Activated CD4-positive, alpha-beta memory T cell treated with anti-CD3 and anti-CD28 coated beads, Interleukin-2, amount 10 ng/mL, durations not matched to agents 7 days and 5 days (primary cell): ENCODE data around the gene ZNF804B. TPM values are rescaled to one million over a fixed set of nuclear protein-coding genes. Genes with fewer than 3 reads are reported as not detected.

Source experiments
- CTCF ChIA-PET: fragments of 350-600 bp; sonication (Branson Sonifier 250); formaldehyde crosslinking; loops from one replicate; lab custom pipeline; 2021; ENCODE audit warnings: antibody characterized with exemption, inconsistent platforms; lab: Charles Lee
- POLR2A ChIA-PET: fragments of 350-600 bp; sonication (Branson Sonifier 250); formaldehyde crosslinking; loops from one replicate; lab custom pipeline; 2021; ENCODE audit warnings: antibody characterized with exemption; lab: Charles Lee
- DNase-seq: peaks from one replicate; pipeline ENCODE4 v3.0.0-alpha.2; 2020
- H3K27ac Mint-ChIP-seq: one replicate; pipeline ENCODE4 v1.8.0; 2021; ENCODE audit warnings: mild to moderate bottlenecking, mixed read lengths
- H3K27me3 Mint-ChIP-seq: one replicate; pipeline ENCODE4 v1.8.0; 2021; ENCODE audit warnings: mixed read lengths
- H3K36me3 Mint-ChIP-seq: one replicate; pipeline ENCODE4 v1.8.0; 2021; ENCODE audit warnings: low read depth, mixed read lengths
- H3K4me1 Mint-ChIP-seq: one replicate; pipeline ENCODE4 v1.8.0; 2021; ENCODE audit warnings: mixed read lengths
- H3K4me3 Mint-ChIP-seq: one replicate; pipeline ENCODE4 v1.8.0; 2021; ENCODE audit warnings: mild to moderate bottlenecking, mixed read lengths
- H3K9me3 Mint-ChIP-seq: one replicate; pipeline ENCODE4 v1.8.0; 2021; ENCODE audit warnings: mixed read lengths
- total RNA-seq, 2 experiments: library from RNA; stranded (reverse); gene quantifications; one replicate each; pipeline ENCODE4 v1.2.3, GENCODE V29; 2021

The ZNF804B gene
- total RNA-seq, 2 experiments from 2014 or later: not detected

GRCh38 chr7:88942815-88943501, 183.5 kb downstream of the ZNF804B start:
- Mint-ChIP-seq H3K27ac (no peak overlapping the region), H3K27me3 (no peaks in the 10 kb centered on the region), H3K36me3 (no peaks in the 10 kb centered on the region), H3K9me3 (peaks cover 4% of the 10 kb centered on the region), H3K4me3 (no peak overlapping the region), H3K4me1 (no peaks in the 10 kb centered on the region)
- DNase-seq: no peak
- ChIA-PET CTCF (no interaction called here), POLR2A (no interaction called here)

- CTCF ChIA-PET: no interaction called here
- Mint-ChIP-seq H3K4me1 (no peaks in the 10 kb centered on the region), H3K9me3 (no peaks in the 10 kb centered on the region), H3K27me3 (no peaks in the 10 kb centered on the region), H3K4me3 (no peak overlapping the region), H3K27ac (no peak overlapping the region), H3K36me3 (no peaks in the 10 kb centered on the region)
- POLR2A ChIA-PET: no interaction called here
- DNase-seq: no peak
Measured at GRCh38 chr7:88951826-88952225, 192.3 kb downstream of the ZNF804B start.

- Mint-ChIP-seq H3K27ac (no peak overlapping the region), H3K4me3 (no peak overlapping the region), H3K27me3 (no peaks in the 10 kb centered on the region), H3K9me3 (no peaks in the 10 kb centered on the region), H3K36me3 (no peaks in the 10 kb centered on the region), H3K4me1 (no peaks in the 10 kb centered on the region)
- CTCF ChIA-PET: no interaction called here
- POLR2A ChIA-PET: no interaction called here
- DNase-seq: no peak
Measured at GRCh38 chr7:88964418-88964817, 204.9 kb downstream of the ZNF804B start.

- POLR2A ChIA-PET: no interaction called here
- CTCF ChIA-PET: no interaction called here
Measured at GRCh38 chr7:88965371-88965770, 205.9 kb downstream of the ZNF804B start.

GRCh38 chr7:88967432-88967831, 207.9 kb downstream of the ZNF804B start:
- no peaks in the 10 kb centered on the region for H3K36me3 Mint-ChIP-seq
- no peaks in the 10 kb centered on the region for H3K4me1 Mint-ChIP-seq
- CTCF ChIA-PET: no interaction called here
- no peaks in the 10 kb centered on the region for H3K27me3 Mint-ChIP-seq
- no peak for DNase-seq
- H3K4me3 Mint-ChIP-seq: no peak overlapping the region
- H3K27ac Mint-ChIP-seq: no peak overlapping the region
- POLR2A ChIA-PET: no interaction called here
- no peaks in the 10 kb centered on the region for H3K9me3 Mint-ChIP-seq

More at GRCh38 chr7:88965371-88965770, 205.9 kb downstream of the ZNF804B start:
- no peaks in the 10 kb centered on the region for H3K4me1 Mint-ChIP-seq
- no peak for DNase-seq
- H3K9me3 Mint-ChIP-seq: no peaks in the 10 kb centered on the region
- H3K27ac Mint-ChIP-seq: no peak overlapping the region
- no peaks in the 10 kb centered on the region for H3K36me3 Mint-ChIP-seq
- no peak overlapping the region for H3K4me3 Mint-ChIP-seq
- H3K27me3 Mint-ChIP-seq: no peaks in the 10 kb centered on the region

GRCh38 chr7:88969167-88969566, 209.7 kb downstream of the ZNF804B start:
- ChIA-PET POLR2A (no interaction called here), CTCF (no interaction called here)
- Mint-ChIP-seq H3K27me3 (no peaks in the 10 kb centered on the region), H3K4me1 (no peaks in the 10 kb centered on the region), H3K27ac (no peak overlapping the region), H3K4me3 (no peak overlapping the region), H3K36me3 (no peaks in the 10 kb centered on the region), H3K9me3 (no peaks in the 10 kb centered on the region)
- DNase-seq: no peak

- no peak for DNase-seq
- ChIA-PET CTCF (no interaction called here), POLR2A (no interaction called here)
- Mint-ChIP-seq H3K4me1 (no peaks in the 10 kb centered on the region), H3K9me3 (no peaks in the 10 kb centered on the region), H3K27ac (no peak overlapping the region), H3K4me3 (no peak overlapping the region), H3K36me3 (no peaks in the 10 kb centered on the region), H3K27me3 (no peaks in the 10 kb centered on the region)
Measured at GRCh38 chr7:88985295-88985694, 225.8 kb downstream of the ZNF804B start.

- no peak overlapping the region for H3K27ac Mint-ChIP-seq
- H3K4me3 Mint-ChIP-seq: no peak overlapping the region
- ChIA-PET POLR2A (no interaction called here), CTCF (no interaction called here)
- peaks cover 2% of the 10 kb centered on the region for H3K27me3 Mint-ChIP-seq
- peaks cover 14% of the 10 kb centered on the region for H3K4me1 Mint-ChIP-seq
- H3K36me3 Mint-ChIP-seq: no peaks in the 10 kb centered on the region
- no peaks in the 10 kb centered on the region for H3K9me3 Mint-ChIP-seq
- no peak for DNase-seq
Measured at GRCh38 chr7:89001306-89001705, 241.8 kb downstream of the ZNF804B start.

- peak overlapping the region; percentile 59 for H3K27ac Mint-ChIP-seq
- CTCF ChIA-PET: no interaction called here
- H3K4me3 Mint-ChIP-seq: peak overlapping the region; percentile 68
- H3K27me3 Mint-ChIP-seq: no peaks in the 10 kb centered on the region
- peaks cover 14% of the 10 kb centered on the region for H3K4me1 Mint-ChIP-seq
- H3K36me3 Mint-ChIP-seq: no peaks in the 10 kb centered on the region
- DNase-seq: no peak
- H3K9me3 Mint-ChIP-seq: no peaks in the 10 kb centered on the region
- POLR2A ChIA-PET: no interaction called here
Measured at GRCh38 chr7:89002981-89003956, 243.8 kb downstream of the ZNF804B start.

- ChIA-PET POLR2A (no interaction called here), CTCF (no interaction called here)
- Mint-ChIP-seq H3K27ac (no peak overlapping the region), H3K36me3 (no peaks in the 10 kb centered on the region), H3K4me1 (no peaks in the 10 kb centered on the region), H3K9me3 (peaks cover 2% of the 10 kb centered on the region), H3K27me3 (no peaks in the 10 kb centered on the region), H3K4me3 (no peak overlapping the region)
- no peak for DNase-seq
Measured at GRCh38 chr7:89012016-89012415, 252.5 kb downstream of the ZNF804B start.

- ChIA-PET POLR2A (no interaction called here), CTCF (no interaction called here)
- Mint-ChIP-seq H3K9me3 (peaks cover 5% of the 10 kb centered on the region), H3K27ac (no peak overlapping the region), H3K27me3 (no peaks in the 10 kb centered on the region), H3K4me3 (no peak overlapping the region), H3K4me1 (no peaks in the 10 kb centered on the region), H3K36me3 (no peaks in the 10 kb centered on the region)
- no peak for DNase-seq
Measured at GRCh38 chr7:89017695-89018094, 258.2 kb downstream of the ZNF804B start.

GRCh38 chr7:89021741-89022140, 262.2 kb downstream of the ZNF804B start:
- H3K9me3 Mint-ChIP-seq: peaks cover 3% of the 10 kb centered on the region
- no peaks in the 10 kb centered on the region for H3K36me3 Mint-ChIP-seq
- DNase-seq: no peak
- H3K4me3 Mint-ChIP-seq: no peak overlapping the region
- no peaks in the 10 kb centered on the region for H3K4me1 Mint-ChIP-seq
- no peak overlapping the region for H3K27ac Mint-ChIP-seq
- CTCF ChIA-PET: no interaction called here
- POLR2A ChIA-PET: no interaction called here
- no peaks in the 10 kb centered on the region for H3K27me3 Mint-ChIP-seq

GRCh38 chr7:89023206-89023605, 263.7 kb downstream of the ZNF804B start:
- POLR2A ChIA-PET: no interaction called here
- CTCF ChIA-PET: no interaction called here
- H3K4me3 Mint-ChIP-seq: no peak overlapping the region
- no peaks in the 10 kb centered on the region for H3K9me3 Mint-ChIP-seq
- H3K27me3 Mint-ChIP-seq: no peaks in the 10 kb centered on the region
- H3K4me1 Mint-ChIP-seq: no peaks in the 10 kb centered on the region
- H3K27ac Mint-ChIP-seq: no peak overlapping the region
- no peaks in the 10 kb centered on the region for H3K36me3 Mint-ChIP-seq
- DNase-seq: no peak
